H1 (cell line): ENCODE results near the gene KIAA0930. TPM values are rescaled to one million over a fixed set of nuclear protein-coding genes. Genes with fewer than 3 reads are reported as not detected.

ENCODE experiments used
- CTCF ChIA-PET: fragments of 300-600 bp; sonication (Branson Sonifier 250); formaldehyde crosslinking; loops from one replicate; lab custom pipeline; 2021; ENCODE audit not compliant: partially characterized antibody; lab: Charles Lee
- POLR2A ChIA-PET: fragments of 300-600 bp; sonication (Branson Sonifier 250); formaldehyde crosslinking; loops from one replicate; lab custom pipeline; 2021; ENCODE audit warnings: inconsistent platforms; ENCODE audit not compliant: partially characterized antibody; lab: Charles Lee
- DNase-seq, 2 experiments: peaks; one replicate each; pipeline versions ENCODE4 v3.0.0 to v3.0.0-alpha.2; 2010 to 2022; ENCODE audit warnings: low spot score in 2 of 2, low read depth in 1 of 2, mixed read lengths in 1 of 2
- FAIRE-seq: peaks from 2 replicates; lab custom pipeline; 2011; peaks lifted over from hg19 to GRCh38; lab: Jason Lieb, UNC
- H2AFZ ChIP-seq: 2 replicates; pipeline ENCODE4 v1.8.1; 2012; ENCODE audit warnings: low read length, inconsistent platforms
- H2AK5ac ChIP-seq: 2 replicates; pipeline ENCODE4 v1.6.1; 2013; ENCODE audit warnings: low read depth, low read length
- H2BK120ac ChIP-seq: replicated peaks from 2 replicates; pipeline ENCODE3; 2013; ENCODE audit warnings: low read depth, low read length, inconsistent platforms
- H2BK12ac ChIP-seq: 2 replicates; pipeline ENCODE4 v1.6.1; 2013; ENCODE audit warnings: low read depth, low read length
- H2BK15ac ChIP-seq: 2 replicates; pipeline ENCODE4 v1.6.1; 2013; ENCODE audit warnings: low read length
- H2BK20ac ChIP-seq: 2 replicates; pipeline ENCODE4 v1.6.1; 2013; ENCODE audit warnings: low read length
- H2BK5ac ChIP-seq: 2 replicates; pipeline ENCODE4 v1.6.1; 2013; ENCODE audit warnings: low read depth, low read length
- H3K14ac ChIP-seq: 2 replicates; pipeline ENCODE4 v1.6.1; 2013; ENCODE audit warnings: inconsistent platforms; ENCODE audit not compliant: insufficient read length
- H3K18ac ChIP-seq: 2 replicates; pipeline ENCODE4 v1.6.1; 2013; ENCODE audit warnings: low read length; ENCODE audit errors: extremely low read depth
- H3K23ac ChIP-seq: 2 replicates; pipeline ENCODE4 v1.6.1; 2013; ENCODE audit warnings: inconsistent platforms; ENCODE audit not compliant: insufficient read length
- H3K23me2 ChIP-seq: 2 replicates; pipeline ENCODE4 v1.6.1; 2013; ENCODE audit warnings: low read depth, low read length
- H3K27ac ChIP-seq: 2 replicates; pipeline ENCODE4 v1.6.1; 2011; ENCODE audit warnings: low read depth, low read length, inconsistent platforms
- H3K27me3 ChIP-seq, 4 experiments: replicated peaks in 1 of 4; 1 replicate in 1 of 4; 2 replicates in 3 of 4; pipeline versions ENCODE4 v1.6.1 to v1.8.1; 2011 to 2013; ENCODE audit warnings: low read length in 3 of 4, mild to moderate bottlenecking in 3 of 4, inconsistent platforms in 2 of 4, mixed read lengths in 2 of 4, moderate library complexity in 1 of 4; ENCODE audit not compliant: control insufficient read depth in 3 of 4, insufficient read depth in 3 of 4; ENCODE audit errors: extremely low read depth in 1 of 4
- H3K36me3 ChIP-seq, 4 experiments: 2 replicates each; pipeline versions ENCODE4 v1.6.1 to v1.8.1; 2011 to 2013; ENCODE audit warnings: mild to moderate bottlenecking in 4 of 4, low read length in 3 of 4, moderate library complexity in 2 of 4, control low read depth in 1 of 4, inconsistent platforms in 1 of 4; ENCODE audit not compliant: insufficient read depth in 4 of 4, control insufficient read depth in 2 of 4
- H3K4ac ChIP-seq: replicated peaks from 2 replicates; pipeline ENCODE3; 2013; ENCODE audit warnings: low read length, low read depth, mixed read lengths, inconsistent platforms; ENCODE audit not compliant: insufficient read length
- H3K4me1 ChIP-seq, 4 experiments: replicated peaks in 1 of 4; 1 replicate in 1 of 4; 2 replicates in 3 of 4; pipeline versions ENCODE4 v1.6.1 to v1.8.1; 2011 to 2013; ENCODE audit warnings: low read length in 3 of 4, inconsistent platforms in 2 of 4, mixed read lengths in 1 of 4; ENCODE audit not compliant: insufficient read depth in 4 of 4, control insufficient read depth in 3 of 4
- H3K4me2 ChIP-seq, 2 experiments: 2 replicates each; pipeline versions ENCODE4 v1.6.1 to v1.8.1; 2011 to 2013; ENCODE audit warnings: low read depth in 2 of 2, low read length in 2 of 2, control low read depth in 1 of 2, inconsistent platforms in 1 of 2, mild to moderate bottlenecking in 1 of 2; ENCODE audit not compliant: insufficient read depth in 1 of 2
- H3K4me3 ChIP-seq, 4 experiments: fragments of 200-600, 300-600 bp in 1 of 4; sonication (generic), shearing (Covaris generic), sonication (Bioruptor Twin) in 1 of 4; 2 replicates each; pipeline versions ENCODE4 v1.5.1 to v1.8.1; 2011 to 2016; ENCODE audit warnings: low read length in 4 of 4, low read depth in 3 of 4, control low read depth in 2 of 4, inconsistent platforms in 2 of 4, mild to moderate bottlenecking in 2 of 4, mixed read lengths in 1 of 4, moderate library complexity in 1 of 4; ENCODE audit not compliant: insufficient read depth in 2 of 4; ENCODE audit errors: extremely low read depth in 1 of 4
- H3K56ac ChIP-seq: replicated peaks from 2 replicates; pipeline ENCODE3; 2013; ENCODE audit warnings: low read depth, mild to moderate bottlenecking, mixed read lengths, low read length, inconsistent platforms; ENCODE audit not compliant: insufficient read length
- H3K79me1 ChIP-seq: 2 replicates; pipeline ENCODE4 v1.6.1; 2013; ENCODE audit warnings: low read depth, low read length, control low read depth
- H3K79me2 ChIP-seq, 2 experiments: 2 replicates each; pipeline versions ENCODE4 v1.6.1 to v1.8.1; 2012 to 2013; ENCODE audit warnings: low read length in 2 of 2, mild to moderate bottlenecking in 2 of 2, inconsistent platforms in 1 of 2; ENCODE audit not compliant: insufficient read depth in 2 of 2, control insufficient read depth in 1 of 2
- H3K9ac ChIP-seq, 4 experiments: replicated peaks in 1 of 4; 1 replicate in 1 of 4; 2 replicates in 3 of 4; pipeline versions ENCODE4 v1.6.1 to v1.8.1; 2011 to 2013; ENCODE audit warnings: low read depth in 3 of 4, low read length in 3 of 4, control low read depth in 2 of 4, mild to moderate bottlenecking in 2 of 4, moderate library complexity in 2 of 4, inconsistent platforms in 1 of 4; ENCODE audit errors: extremely low read depth in 1 of 4
- H3K9me3 ChIP-seq, 2 experiments: 2 replicates each; pipeline versions ENCODE4 v1.6.1 to v1.8.1; 2012 to 2013; ENCODE audit warnings: mild to moderate bottlenecking in 2 of 2, moderate library complexity in 2 of 2, control low read depth in 1 of 2, inconsistent platforms in 1 of 2, low read depth in 1 of 2, low read length in 1 of 2, mixed read lengths in 1 of 2; ENCODE audit not compliant: insufficient read depth in 2 of 2
- H4K20me1 ChIP-seq, 2 experiments: replicated peaks in 1 of 2; 2 replicates each; pipeline versions ENCODE3 to v1.8.1; 2011 to 2013; ENCODE audit warnings: inconsistent platforms in 2 of 2, low read length in 2 of 2, mild to moderate bottlenecking in 1 of 2; ENCODE audit not compliant: insufficient read depth in 2 of 2, control insufficient read depth in 1 of 2
- H4K5ac ChIP-seq: 2 replicates; pipeline ENCODE4 v1.6.1; 2013; ENCODE audit warnings: low read length, low read depth, mixed read lengths, inconsistent platforms; ENCODE audit not compliant: insufficient read length
- H4K8ac ChIP-seq: 2 replicates; pipeline ENCODE4 v1.8.0; 2013; ENCODE audit warnings: mild to moderate bottlenecking, moderate library complexity, low read length, inconsistent platforms; ENCODE audit not compliant: insufficient read depth; ENCODE audit errors: extremely low read depth
- H4K91ac ChIP-seq: replicated peaks from 2 replicates; pipeline ENCODE3; 2013; ENCODE audit warnings: low read length, mixed read lengths, inconsistent platforms; ENCODE audit not compliant: insufficient read length
- ASH2L ChIP-seq: fragments of 200-600, 300-600 bp; sonication (generic); IDR thresholded peaks from one replicate; pipeline ENCODE4 v1.7.1; 2017; ENCODE audit warnings: low read length
- CBX5 ChIP-seq: fragments of 300-800, 300-1000 bp; sonication (generic); IDR thresholded peaks from 2 replicates; pipeline ENCODE4 v1.7.1; 2016; ENCODE audit warnings: antibody characterized with exemption, low read length, low read depth
- CBX8 ChIP-seq: fragments of 300-800, 300-1000 bp; sonication (generic); IDR thresholded peaks from 2 replicates; pipeline ENCODE4 v1.7.1; 2016; ENCODE audit warnings: low read depth, low read length, borderline replicate concordance
- GABPA ChIP-seq: IDR thresholded peaks from 2 replicates; pipeline ENCODE4 v1.6.1; 2011; ENCODE audit warnings: mild to moderate bottlenecking, low read length, moderate library complexity, borderline replicate concordance; ENCODE audit not compliant: insufficient read depth
- POLR2AphosphoS5 ChIP-seq: IDR thresholded peaks from 2 replicates; pipeline ENCODE4 v1.6.1; 2011; ENCODE audit warnings: low read depth, low read length
- RAD21 ChIP-seq, 2 experiments: IDR thresholded peaks in 1 of 2; conservative IDR thresholded peaks in 1 of 2; 2 replicates each; pipeline ENCODE4 v1.6.1; 2011; ENCODE audit warnings: low read depth in 2 of 2, low read length in 2 of 2, improper control_type of control experiment in 1 of 2, inconsistent platforms in 1 of 2, mild to moderate bottlenecking in 1 of 2, moderate library complexity in 1 of 2
- SIN3A ChIP-seq, 2 experiments: IDR thresholded peaks in 1 of 2; conservative IDR thresholded peaks in 1 of 2; 2 replicates each; pipeline ENCODE4 v1.6.1; 2011 to 2012; ENCODE audit warnings: low read length in 2 of 2, improper control_type of control experiment in 1 of 2, low read depth in 1 of 2, mild to moderate bottlenecking in 1 of 2
- TAF7 ChIP-seq: optimal IDR thresholded peaks from 2 replicates; pipeline ENCODE3; 2011; ENCODE audit warnings: low read depth, mild to moderate bottlenecking, inconsistent platforms, low read length, moderate library complexity, borderline replicate concordance
- TBP ChIP-seq: IDR thresholded peaks from 2 replicates; pipeline ENCODE4 v1.6.1; 2011; ENCODE audit warnings: low read depth, low read length, improper control_type of control experiment
- WGBS, 2 experiments: shearing (Covaris generic) in 1 of 2; methylation state at CpG; one replicate each; pipeline versions ENCODE4 v1.1.6 to v1.1.7; 2013 to 2015; ENCODE audit warnings: low lambda C conversion rate in 2 of 2, mixed read lengths in 2 of 2, inconsistent platforms in 1 of 2, low coverage in 1 of 2, missing lambda C conversion rate in 1 of 2; ENCODE audit not compliant: insufficient replicate concordance in 2 of 2, insufficient coverage in 1 of 2, insufficient read length in 1 of 2; ENCODE audit errors: extremely low coverage in 1 of 2, missing lambda C conversion rate in 1 of 2; 5-methylcytosine and 5-hydroxymethylcytosine counted together
- polyA plus RNA-seq, 7 experiments: library from polyadenylated mRNA; depleted of rRNA in 3 of 7; stranded (reverse) in 5 of 7; unstranded in 2 of 7; fragments of >200 nt in 5 of 7; fragments of 200-250 nt in 2 of 7; gene quantifications; 1 replicate in 5 of 7; 2 replicates in 1 of 7; 4 replicates in 1 of 7; pipeline versions ENCODE4 v1.2.1 to v1.2.3, GENCODE V29; 2011 to 2013; ENCODE audit warnings: missing spikeins in 2 of 7, mixed read lengths in 2 of 7
- total RNA-seq: library from RNA; stranded (reverse); fragmentation: NEBNext Ultra II Directional; extraction: Animal tissue kit (Norgen Biotek cat#: 25700); gene quantifications from 2 replicates; pipeline ENCODE4 v1.2.1, GENCODE V29; 2021
- TF ChIP-seq, protein P1 (sequence below): IDR thresholded peaks from 2 replicates; pipeline ENCODE4 v1.6.1; 2012; ENCODE audit warnings: inconsistent platforms

KIAA0930 gene
- total and polyA plus RNA-seq, 2 of the 8 experiments (the other 6 are each of a cell fraction or from before 2014, with no cell fraction given): 61.9 to 66.1 TPM

GRCh38 chr22:45216133-45217003 is 24.3 kb downstream of the KIAA0930 start:
- 75% methylated on average over 20 of the region's 22 CpGs; no CpG with 5 or more reads in 1 of the 2 experiments for WGBS, 2 experiments
- Histone ChIP-seq H2BK12ac (no peak overlapping the region), H4K91ac (no peak overlapping the region), H2BK120ac (no peak overlapping the region), H3K4me2 (no peak overlapping the region; a peak in 1 of 4 replicates), H3K27me3 (no peaks in the 10 kb centered on the region), H3K23me2 (no peaks in the 10 kb centered on the region), H4K20me1 (peaks cover 5 to 30% of the 10 kb centered on the region in 2 experiments), H3K4ac (no peak overlapping the region), H3K36me3 (no peaks in the 10 kb centered on the region), H2BK15ac (no peak overlapping the region), H3K79me2 (peaks cover 0 to 18% of the 10 kb centered on the region in 2 experiments; a peak in 2 of 4 replicates), H2BK5ac (no peak overlapping the region), H3K14ac (no peak overlapping the region), H4K8ac (no peak overlapping the region), H3K4me1 (peaks cover 6 to 28% (median 11%) of the 10 kb centered on the region in 4 experiments), H3K23ac (no peak overlapping the region), H3K27ac (no peak overlapping the region), H3K79me1 (peaks cover 14% of the 10 kb centered on the region), H2AK5ac (no peak overlapping the region), H3K18ac (no peak overlapping the region), H2AFZ (no peak overlapping the region), H3K9ac (no peak overlapping the region), H3K56ac (no peak overlapping the region), H4K5ac (no peak overlapping the region), H2BK20ac (no peak overlapping the region), H3K9me3 (no peaks in the 10 kb centered on the region), H3K4me3 (no peak overlapping the region)
- DNase-seq: no peak
- TF ChIP-seq, protein P1, sequence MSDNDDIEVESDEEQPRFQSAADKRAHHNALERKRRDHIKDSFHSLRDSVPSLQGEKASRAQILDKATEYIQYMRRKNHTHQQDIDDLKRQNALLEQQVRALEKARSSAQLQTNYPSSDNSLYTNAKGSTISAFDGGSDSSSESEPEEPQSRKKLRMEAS: 0 out of 2 replicates have a peak, but pooled peaks have one; percentile 16
- TF ChIP-seq GABPA (peak; percentile 54; the same call in 1 of the 2 replicates), CBX5 (no peak), RAD21 (IDR thresholded peaks at IDR 0.05 in 1 of 2, conservative IDR thresholded peaks at IDR 0.05 in 1 of 2; ENCODE audit: low read depth in 2 of 2, low read length in 2 of 2) (no peak), CBX8 (no peak), TAF7 (no peak), SIN3A (conservative IDR thresholded peaks at IDR 0.05 in 1 of 2, IDR thresholded peaks at IDR 0.05 in 1 of 2; ENCODE audit: low read depth in 1 of 2, low read length in 2 of 2) (peak; percentile 88 to 89; a peak in 2 of 4 replicates), ASH2L (peak; percentile 30), POLR2AphosphoS5 (no peak), TBP (peak; percentile 38; the same call in 1 of the 2 replicates)
- POLR2A ChIA-PET: interaction anchor here (0.6 to 1.2 kb wide), 2 partner anchors 14 to 53 kb away, joined by 3 to 5 read pairs; partner anchors contain the start of gene NUP50
- peak; percentile 48 for FAIRE-seq
- CTCF ChIA-PET: interaction anchor here (0.7 to 2.2 kb wide), 5 partner anchors 9 to 70 kb away, joined by 3 to 6 read pairs (median 3); no protein-coding TSS in a partner anchor
